LNCaP clone FGC (cell line): ENCODE results near the gene HMX1.

ENCODE experiments used
- DNase-seq: peaks from one replicate; pipeline ENCODE4 v3.0.0-alpha.2; 2011; ENCODE audit warnings: low read depth
- H3K4me3 ChIP-seq: 2 replicates; pipeline ENCODE4 v1.5.1; 2011; ENCODE audit warnings: mild to moderate bottlenecking, low read depth, low read length, control low read depth
- CTCF ChIP-seq: IDR thresholded peaks from 2 replicates; pipeline ENCODE4 v1.5.1; 2012; ENCODE audit warnings: mild to moderate bottlenecking; ENCODE audit not compliant: control insufficient read depth, insufficient read depth; ENCODE audit errors: extremely low read depth

Gene HMX1

GRCh38 chr4:8871417-8872401 is at the start of gene HMX1:
HMX1 (minus strand) TSS chr4:8871839; CDS start chr4:8871614, 225 bp downstream.
- TF ChIP-seq CTCF, result no peak
- DNase-seq, result no peak
- H3K4me3 ChIP-seq, result no peak within 1 kb of the TSS

GRCh38 chr4:8920969-8921368 is 49.3 kb upstream of the HMX1 start:
- DNase-seq, result no peak
- no peak overlapping the region for H3K4me3 ChIP-seq
- no peak for TF ChIP-seq CTCF

- H3K4me3 ChIP-seq, result no peak overlapping the region
- no peak for DNase-seq
- TF ChIP-seq CTCF, result no peak
These were observed 48.8 kb upstream of the HMX1 start for GRCh38 chr4:8920289-8920965.

GRCh38 chr4:8919651-8920288 is 48.1 kb upstream of the HMX1 start:
- no peak for DNase-seq
- no peak for TF ChIP-seq CTCF
- no peak overlapping the region for H3K4me3 ChIP-seq

GRCh38 chr4:8917868-8918783 is 46.5 kb upstream of the HMX1 start:
- no peak for DNase-seq
- TF ChIP-seq CTCF, result peak; percentile 94
- no peak overlapping the region for H3K4me3 ChIP-seq

GRCh38 chr4:8917321-8917811 is 45.7 kb upstream of the HMX1 start:
- no peak for TF ChIP-seq CTCF
- no peak overlapping the region for H3K4me3 ChIP-seq
- no peak for DNase-seq
